DMS114 treated with DMSO at 0.1 percent for 48 hours (cell line): Measurements from ENCODE around the gene GABRD.

Experiments used
- DNase-seq: peaks from one replicate; lab custom pipeline; 2025; ENCODE audit not compliant: unreplicated experiment; lab: John Stamatoyannopoulos, UW

Gene GABRD

DNA sequence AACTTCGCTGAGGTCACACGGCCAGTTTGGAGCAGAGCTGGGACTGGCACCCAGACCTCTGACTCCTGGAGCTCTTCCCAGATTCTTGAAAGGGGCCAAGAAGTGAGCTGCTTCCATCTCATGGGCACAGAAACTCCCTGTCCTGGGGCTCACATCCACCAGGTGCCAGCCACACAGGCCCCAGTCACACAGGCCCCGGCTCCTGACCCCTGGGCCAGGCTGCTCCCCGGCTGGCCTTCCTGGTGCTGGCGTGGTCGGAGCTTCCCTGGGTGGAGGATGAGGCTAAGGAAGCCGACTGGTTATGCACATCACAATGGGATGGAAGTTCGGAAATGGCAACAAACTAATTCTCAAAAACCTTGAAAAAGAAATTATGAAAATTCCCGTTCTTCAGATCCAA is 3.0 kb upstream of the GABRD start:
- DNase-seq = no peak

- DNase-seq = no peak
Observed at GRCh38 chr1:2018217-2019171, 651 bp upstream of the GABRD start.

DNA sequence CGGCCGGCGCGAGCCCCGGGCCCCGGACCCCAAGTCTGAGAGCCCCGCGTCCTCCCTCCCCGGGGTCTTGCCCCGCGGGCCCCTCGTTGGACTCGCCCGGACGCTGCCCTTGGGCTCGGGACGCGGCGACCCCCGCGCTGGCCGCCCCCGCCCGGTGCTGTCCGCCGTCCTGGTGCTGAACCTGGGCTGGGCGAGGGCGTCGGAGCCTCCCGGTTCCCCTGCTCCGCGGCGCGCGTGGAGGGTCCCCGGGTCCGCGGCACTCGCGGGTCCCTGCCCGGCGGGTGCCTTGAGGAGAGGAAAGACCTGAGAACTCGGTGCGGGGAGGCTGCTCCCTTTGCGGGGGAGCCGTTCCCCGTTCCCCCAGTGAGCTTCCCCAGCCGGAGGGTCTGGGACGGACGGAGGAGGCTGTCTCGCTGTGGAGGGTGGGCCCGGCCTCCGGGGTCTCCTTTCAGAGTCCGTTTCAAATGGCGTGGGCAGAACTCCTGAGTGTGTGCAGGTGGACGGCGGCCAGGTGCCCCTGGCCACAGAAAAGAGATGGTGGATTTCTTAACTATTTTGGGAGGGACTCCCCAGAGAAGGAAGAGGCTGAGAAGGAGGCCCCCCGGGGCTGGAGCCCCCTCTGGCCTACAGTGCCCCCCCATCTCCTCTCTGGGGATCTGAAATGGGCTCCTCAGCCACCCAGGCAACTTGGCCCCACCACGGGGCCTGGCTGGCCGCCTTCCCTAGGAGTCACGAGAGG is 595 bp downstream of the GABRD start:
- no peak for DNase-seq

DNA sequence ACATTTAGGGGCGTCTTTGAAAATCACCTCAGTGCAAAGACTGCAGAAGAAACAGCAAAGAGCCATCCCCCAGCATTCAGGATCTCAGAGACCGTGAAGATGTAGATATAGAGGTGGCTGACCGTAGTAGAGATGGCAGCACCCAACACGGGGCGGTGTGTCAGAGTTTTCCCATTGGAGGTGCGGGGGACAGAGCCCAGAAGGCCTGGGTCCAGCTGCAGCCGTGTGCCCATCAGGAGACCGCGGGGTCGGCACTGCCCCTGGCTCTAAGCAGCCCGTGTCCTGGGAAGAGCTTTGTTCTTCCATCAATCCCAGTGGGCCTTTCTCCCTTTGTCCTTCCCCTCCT is 1.1 kb downstream of the GABRD start:
- no peak for DNase-seq

DNA sequence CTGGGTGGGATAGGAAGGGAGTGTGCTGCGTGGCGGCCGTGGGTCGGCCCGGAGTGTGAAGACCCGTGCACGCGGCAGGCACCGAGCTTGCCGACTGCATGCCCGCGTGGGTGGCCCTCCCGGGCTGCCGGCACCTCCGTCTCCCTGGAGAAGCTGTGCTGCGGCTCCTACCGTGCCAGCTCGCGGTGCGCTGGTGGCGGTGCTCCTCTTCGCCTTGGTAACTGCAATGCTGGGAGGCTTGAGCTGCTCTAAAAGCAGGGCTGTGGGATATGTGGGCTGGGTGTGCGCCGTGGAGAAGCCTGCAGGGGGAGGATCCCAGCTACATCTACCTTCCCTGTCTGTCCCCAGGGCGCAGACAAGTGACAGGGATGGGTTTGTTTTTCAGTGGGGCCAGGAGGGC is 2.4 kb downstream of the GABRD start:
- DNase-seq = no peak

DNA sequence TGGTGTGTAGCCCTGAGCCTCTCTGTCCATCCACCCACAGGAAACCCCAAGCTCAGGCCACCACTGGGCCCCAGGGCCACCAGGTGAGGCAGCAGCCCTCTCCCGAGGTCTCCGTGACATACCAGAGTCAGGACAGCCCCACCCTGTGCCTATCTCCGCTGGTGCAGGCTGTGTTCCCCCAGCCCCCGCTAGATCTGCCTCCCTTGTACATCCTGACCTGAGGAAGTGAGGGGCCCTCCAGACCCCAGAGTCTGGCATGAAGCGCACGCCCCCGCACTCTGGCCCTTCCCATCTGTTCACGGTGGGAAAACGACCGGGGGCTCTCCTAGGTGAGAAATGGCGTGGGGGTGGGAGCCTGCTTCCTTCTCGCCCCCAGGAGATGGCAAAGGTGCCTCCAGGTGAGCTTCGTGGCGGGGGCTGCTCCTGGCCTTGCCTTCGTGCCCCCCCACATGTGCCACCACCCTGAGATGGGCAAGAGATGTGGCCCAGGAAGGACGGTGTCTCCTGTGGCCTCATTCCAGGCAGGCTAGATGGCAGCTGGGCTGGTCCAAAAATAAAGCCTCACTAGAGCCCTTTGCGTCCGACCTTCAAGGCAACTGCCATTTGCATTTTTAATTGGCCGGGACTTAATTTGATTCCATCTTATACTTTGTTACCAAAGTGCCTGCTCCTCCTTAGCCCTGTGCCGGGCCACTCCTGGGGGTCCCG is 3.1 kb downstream of the GABRD start:
- no peak for DNase-seq

GRCh38 chr1:2023187-2023586 is 4.0 kb downstream of the GABRD start:
- no peak for DNase-seq

- no peak for DNase-seq
Observed at GRCh38 chr1:2024451-2024850, 5.3 kb downstream of the GABRD start.

DNA sequence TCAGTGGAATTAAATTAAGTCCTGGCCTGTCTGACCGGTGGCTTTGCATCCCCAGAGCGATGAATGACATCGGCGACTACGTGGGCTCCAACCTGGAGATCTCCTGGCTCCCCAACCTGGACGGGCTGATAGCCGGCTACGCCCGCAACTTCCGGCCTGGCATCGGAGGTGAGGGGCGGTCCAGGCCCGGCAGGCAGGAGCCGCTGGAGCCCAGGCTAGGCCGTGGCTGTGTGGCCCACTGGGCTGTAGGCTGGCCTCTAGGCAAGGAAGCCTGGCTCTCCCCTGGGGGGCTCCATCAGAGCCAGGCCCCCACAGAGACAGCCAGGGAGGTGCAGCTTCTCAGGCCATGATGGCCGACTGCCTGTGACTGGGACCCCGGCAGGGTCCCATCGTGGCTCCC is 5.7 kb downstream of the GABRD start:
- DNase-seq = no peak

- no peak for DNase-seq
Observed at GRCh38 chr1:2025491-2025981, 6.4 kb downstream of the GABRD start.

DNA sequence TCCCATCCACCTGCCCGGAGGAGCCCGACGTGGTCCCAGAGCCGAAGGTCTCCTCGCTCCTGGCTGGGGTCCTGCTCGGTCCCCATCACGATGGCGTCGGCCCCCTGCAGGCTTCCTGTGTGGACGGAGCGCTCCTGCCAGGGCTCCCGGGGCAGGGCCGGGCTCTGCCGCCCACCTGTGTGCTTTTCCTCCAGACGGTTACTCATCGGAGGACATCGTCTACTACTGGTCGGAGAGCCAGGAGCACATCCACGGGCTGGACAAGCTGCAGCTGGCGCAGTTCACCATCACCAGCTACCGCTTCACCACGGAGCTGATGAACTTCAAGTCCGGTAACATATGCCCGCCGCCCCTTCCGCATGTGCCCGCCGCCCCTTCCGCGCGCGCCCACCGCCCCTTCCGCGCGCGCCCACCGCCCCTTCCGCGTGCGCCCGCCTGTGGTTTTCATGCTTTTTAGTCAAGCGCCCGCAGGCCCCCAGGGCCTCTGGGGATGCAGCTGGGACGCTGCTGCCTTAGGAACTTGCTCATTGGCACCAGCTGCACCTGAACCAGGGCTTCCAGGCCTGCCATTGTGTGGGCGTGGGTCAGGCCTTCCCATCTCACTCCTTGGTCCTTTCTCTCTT is 8.9 kb downstream of the GABRD start:
- DNase-seq = no peak

DNA sequence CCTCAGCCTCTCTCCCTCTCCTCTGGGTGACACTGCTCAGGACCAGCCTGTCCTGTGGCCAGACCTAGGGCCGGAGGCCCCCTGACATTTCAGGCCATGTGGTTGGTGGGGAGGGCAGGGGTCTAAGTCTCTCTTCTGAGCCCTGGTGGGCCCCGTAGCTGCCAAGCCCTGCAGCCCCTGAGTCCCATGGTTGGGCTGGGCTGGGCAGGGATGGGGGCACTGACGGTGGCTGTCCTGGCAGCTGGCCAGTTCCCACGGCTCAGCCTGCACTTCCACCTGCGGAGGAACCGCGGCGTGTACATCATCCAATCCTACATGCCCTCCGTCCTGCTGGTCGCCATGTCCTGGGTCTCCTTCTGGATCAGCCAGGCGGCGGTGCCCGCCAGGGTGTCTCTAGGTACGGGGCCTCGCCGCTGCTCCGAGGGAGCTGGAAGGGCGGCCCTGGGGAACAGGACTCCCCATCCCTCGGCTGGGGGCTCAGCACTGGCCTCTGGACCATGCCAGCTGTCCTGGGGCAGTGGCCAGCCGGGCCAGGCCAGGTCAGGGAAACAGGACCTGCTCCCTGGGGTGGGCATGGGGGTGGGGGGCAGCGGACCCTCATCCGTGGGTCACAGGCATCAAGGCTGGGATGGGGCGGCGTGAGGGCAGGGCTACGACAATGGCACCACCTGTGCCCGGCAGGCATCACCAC is 9.9 kb downstream of the GABRD start:
- no peak for DNase-seq

GRCh38 chr1:2029561-2029960 is 10.4 kb downstream of the GABRD start:
- no peak for DNase-seq

GRCh38 chr1:2030076-2030871 is 11.1 kb downstream of the GABRD start:
- no peak for DNase-seq

GRCh38 chr1:2031546-2032540 is 12.7 kb downstream of the GABRD start:
- no peak for DNase-seq

DNA sequence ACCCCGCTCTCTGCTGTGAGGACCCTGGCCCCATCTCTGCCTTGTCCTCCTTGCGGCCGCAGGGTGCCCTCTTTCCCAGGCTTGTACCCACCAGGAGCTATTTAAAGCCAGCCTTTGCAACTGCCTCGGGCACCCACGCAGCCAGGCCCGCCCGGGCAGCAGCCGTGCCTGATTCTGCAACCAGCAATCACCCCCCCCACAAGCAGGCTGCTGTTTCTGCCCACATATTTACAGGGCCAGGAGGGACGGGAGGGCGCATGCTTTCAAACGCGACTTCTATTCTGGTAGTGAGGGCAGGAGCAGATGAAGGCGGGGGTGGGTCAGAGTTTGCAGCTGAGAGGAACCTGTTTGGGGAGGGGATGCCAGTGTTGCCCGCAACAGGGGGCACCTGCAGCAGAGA is 13.6 kb downstream of the GABRD start:
- DNase-seq = no peak

- no peak for DNase-seq
Observed at GRCh38 chr1:2033165-2033564, 14.0 kb downstream of the GABRD start.

DNA sequence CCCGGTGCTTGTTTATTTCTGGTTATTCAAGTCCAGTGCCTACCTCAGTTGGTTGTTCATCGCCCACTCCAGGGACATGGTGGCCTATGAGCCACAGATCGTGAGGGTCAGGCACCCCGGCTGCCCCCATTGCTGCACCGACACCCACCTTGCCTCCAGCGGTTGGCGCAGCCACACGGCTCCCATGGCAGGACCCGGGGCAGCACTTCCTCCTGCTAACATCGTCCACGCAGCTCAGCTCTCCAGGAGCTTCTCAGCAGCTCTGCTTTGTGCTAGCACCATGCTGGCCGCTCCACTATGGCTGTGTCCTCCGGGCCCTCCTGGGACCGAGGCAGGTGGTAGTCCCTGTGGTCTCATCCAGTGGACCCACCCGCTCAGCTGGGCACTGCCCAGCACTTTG is 17.1 kb downstream of the GABRD start:
- no peak for DNase-seq
